EL (cell line): ENCODE data around the gene COL5A1.

Experiments used
- DNase-seq: peaks from one replicate; pipeline ENCODE4 v3.0.0-alpha.2; 2016

COL5A1 gene

GRCh38 chr9:134626571-134627416 lies 14.8 kb upstream of the COL5A1 start:
- DNase-seq = peak; percentile 92

DNA sequence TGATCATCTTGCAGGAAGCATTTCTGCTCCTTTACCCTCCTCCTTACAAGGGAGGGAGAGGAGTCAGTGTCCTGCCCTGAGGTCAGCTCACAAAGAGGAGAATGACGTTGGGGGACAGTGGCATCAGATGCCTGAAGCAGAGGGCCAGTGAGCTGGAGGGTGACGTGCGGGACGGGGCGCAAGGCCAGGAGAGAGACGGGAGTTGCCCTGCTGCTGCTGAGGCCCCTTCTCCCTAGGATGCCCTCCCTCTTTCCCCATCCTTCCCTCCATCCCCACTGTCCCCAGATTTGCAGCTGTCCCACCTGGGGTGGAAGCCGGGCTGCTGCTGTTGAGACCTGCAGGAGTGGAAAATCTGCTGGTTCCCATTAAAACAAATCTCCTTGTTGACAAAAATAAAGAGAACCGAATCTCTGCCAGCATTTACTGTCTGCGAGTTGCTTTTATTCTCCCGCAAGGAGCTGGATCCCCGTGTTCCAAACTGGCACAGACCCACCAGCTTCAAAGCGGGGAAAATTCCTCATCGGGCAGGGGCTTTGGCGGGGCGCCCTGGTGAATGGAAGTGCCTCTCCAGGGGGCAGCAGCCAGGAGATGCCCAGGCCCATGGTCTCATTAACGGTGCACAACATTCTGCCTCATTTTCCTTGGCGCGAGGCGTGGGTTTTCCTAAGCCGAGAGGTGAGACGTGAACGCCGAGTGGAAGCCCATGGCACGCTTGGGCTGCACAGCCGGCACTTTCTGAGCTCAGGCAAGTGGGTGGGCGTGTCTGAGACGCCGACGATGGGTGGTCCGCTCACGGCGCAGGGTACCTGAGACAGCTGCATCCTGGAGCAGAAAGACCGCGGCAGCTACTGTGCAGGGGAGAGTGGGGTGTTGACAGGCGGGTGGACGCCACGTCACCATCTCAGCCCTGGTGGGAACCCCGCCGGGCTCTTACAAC lies 13.9 kb upstream of the COL5A1 start:
- no peak for DNase-seq

DNA sequence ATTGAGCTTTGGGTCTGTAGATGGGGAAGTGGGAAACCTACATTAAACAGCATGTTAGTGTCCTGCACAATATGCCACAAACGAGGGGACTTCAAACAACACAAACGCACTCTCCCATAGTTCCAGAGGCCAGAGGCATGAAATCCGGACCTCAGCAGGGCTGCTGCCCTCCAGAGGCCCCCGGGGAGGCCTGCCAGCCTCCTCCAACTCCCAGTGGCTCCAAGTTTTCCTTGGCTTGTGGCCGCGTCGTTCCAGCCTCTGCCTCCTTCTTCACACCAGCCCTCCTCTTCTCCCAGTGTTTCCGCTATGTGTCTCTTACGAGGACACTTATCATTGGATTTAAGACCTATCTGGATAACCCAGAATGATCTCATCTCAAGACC lies 13.3 kb upstream of the COL5A1 start:
- DNase-seq = no peak

- no peak for DNase-seq
Measured at GRCh38 chr9:134629061-134629585, 12.5 kb upstream of the COL5A1 start.

- no peak for DNase-seq
Measured at GRCh38 chr9:134629586-134630392, 11.8 kb upstream of the COL5A1 start.

- DNase-seq = no peak
Measured at GRCh38 chr9:134630393-134630790, 11.2 kb upstream of the COL5A1 start.

GRCh38 chr9:134630861-134631260 lies 10.7 kb upstream of the COL5A1 start:
- DNase-seq = no peak

DNA sequence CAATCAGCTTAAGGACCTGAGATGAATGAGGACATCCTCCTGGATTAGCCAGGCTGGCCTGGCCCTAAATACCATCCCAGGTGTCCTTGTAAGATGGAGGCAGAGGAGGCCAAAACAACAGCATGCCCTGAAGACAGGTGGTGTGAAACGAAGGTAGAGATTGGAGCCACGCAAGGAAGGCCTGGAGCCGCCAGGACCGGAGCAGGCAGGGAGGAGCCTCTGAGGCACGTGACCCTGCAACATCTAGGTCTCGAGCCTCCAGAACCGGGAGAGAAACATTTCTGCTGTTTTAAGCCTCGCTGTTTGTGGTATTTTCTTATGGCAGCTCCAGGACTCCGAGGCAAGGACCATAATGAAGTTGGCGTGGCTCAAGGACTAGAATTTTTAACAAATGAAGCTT lies 9.7 kb upstream of the COL5A1 start:
- no peak for DNase-seq

DNA sequence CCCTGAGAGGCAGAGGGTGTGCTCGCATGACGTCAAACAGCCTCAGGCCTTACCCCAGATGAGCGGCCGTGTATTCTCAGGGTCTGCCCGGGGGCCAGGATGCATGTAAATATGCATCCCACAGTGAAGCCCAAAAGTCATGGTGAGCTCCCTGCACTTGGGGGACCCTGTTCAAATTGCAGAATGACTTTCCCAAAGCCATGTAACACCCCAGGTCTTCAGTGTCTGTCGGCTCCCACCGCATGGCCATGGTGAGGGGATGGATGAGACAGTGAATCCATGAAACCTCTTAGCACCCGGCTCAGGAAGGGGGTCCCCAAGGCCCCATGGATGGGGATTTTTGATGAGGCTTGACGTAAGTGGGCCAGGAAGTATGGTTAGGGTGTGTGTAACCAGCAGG lies 9.3 kb upstream of the COL5A1 start:
- no peak for DNase-seq

DNA sequence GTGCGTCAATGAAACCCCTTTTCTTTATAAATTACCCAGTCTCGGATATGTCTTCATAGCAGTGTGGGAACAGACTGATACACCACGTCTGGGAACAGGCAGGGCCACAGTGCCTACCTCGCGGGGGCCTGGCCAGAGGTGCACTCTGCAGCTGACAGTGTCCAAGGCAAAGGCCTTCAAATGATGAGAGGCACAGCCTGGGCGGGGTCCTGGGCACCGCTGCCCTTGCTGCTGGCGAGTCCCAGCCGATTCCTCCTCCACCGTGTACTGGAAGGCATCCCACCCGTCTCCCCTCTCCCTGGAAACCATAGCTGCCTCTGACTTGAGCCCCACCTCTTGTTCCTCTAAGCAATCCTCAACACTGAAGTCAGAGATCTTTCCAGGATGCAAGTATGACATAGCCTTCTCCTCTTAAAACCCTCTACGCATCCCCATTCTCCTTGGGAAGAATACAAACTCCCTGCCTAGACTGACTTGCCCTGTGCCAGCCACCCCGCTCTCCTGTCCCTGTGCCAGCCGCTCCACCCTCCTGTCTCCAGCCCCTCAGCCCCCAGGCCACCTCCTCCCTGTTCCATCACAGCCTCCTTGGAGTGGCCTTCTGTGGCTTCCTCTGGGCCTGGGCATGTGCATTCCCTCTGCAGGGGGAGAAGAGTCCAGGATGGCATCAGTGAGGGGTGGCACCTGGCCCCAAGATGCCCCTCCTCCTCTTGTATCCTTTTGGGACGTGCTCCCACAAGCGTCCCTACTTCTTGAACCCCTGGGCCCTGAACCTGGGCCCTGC lies 8.1 kb upstream of the COL5A1 start:
- DNase-seq = no peak

GRCh38 chr9:134634176-134634575 lies 7.4 kb upstream of the COL5A1 start:
- no peak for DNase-seq

DNA sequence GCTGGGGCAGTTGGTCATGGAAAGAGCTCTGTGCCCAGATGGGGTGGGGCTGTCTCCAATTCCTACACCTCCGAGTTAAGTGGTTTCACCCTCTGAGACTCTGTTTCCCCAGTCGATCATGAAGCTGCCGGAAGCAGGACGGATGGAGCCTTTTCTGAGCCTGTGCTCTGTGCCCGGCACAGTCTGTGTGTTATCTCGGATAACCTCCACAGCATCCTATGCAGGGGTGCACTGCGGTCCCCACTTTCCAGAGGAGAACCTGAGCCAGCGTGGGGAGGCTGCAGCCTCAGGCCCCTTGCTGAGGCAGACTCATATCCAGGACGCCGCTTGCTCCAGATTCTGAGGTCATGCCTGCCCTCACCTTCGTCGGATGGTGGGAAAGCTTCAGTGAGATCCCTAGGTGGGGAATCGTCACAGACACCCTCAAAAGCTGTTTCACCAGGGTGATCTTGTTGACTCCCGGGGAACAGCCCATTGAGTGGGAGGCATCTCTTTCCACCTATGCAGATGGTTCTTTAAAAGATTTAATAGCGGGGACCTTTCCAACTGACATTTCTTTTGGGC lies 6.9 kb upstream of the COL5A1 start:
- no peak for DNase-seq

DNA sequence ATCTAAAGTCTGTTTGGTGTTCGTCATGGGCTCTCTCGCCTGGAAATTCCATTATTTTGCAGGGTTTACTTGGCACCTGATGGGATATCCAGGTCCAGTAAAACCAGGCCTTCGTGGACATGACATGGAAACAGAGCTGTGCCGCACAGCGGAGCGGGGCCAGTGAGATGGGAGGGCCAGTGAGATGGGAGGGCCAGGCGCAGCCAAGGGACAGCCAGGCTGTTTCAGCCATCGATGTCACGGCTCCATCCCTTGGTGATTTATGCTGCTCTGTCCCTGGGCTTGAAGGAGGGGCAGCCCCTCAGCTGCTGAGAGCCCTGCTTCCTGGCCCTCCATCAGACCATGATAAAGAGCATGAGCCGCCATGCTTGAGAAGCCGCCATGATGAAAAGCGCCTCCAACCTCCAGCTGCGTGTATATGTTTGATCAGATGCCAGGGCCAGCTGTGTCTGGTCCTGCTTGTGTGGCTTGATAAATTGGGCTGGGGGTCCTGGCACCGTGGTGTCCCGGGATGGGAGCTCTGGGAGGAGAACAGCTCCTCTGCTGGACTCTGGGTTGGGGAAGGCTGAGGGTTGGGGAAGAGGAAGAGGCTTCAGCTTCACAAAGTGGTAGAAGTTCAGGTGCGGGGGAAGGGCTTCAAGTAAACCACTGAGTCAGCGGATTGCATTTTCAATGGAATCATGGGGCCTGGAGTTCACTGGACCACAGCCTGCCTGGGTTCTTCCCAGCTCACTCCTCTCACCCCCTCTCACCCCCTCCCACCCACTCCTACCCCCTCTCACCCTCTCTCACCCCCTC lies 6.1 kb upstream of the COL5A1 start:
- no peak for DNase-seq

GRCh38 chr9:134636149-134636507 lies 5.5 kb upstream of the COL5A1 start:
- DNase-seq = no peak

DNA sequence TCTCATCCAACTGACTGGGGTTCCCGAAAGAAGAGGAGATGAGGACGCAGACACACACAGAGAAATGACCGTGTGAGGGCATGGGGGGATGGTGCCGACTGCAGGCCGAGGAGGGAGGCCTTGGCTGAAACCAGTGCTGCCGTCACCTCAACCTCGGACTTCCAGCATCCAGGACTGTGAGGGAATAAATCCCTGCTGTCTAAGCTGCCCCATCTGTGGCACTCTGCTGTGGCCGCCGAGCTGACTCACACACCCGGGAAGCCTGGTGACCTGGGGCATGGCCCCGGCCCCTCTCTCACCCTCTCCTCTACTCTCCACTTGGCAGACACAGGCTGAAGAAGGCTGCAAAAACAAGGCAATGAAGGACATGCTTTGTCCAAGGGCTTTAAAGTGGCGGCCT lies 4.4 kb upstream of the COL5A1 start:
- DNase-seq = peak; percentile 28

DNA sequence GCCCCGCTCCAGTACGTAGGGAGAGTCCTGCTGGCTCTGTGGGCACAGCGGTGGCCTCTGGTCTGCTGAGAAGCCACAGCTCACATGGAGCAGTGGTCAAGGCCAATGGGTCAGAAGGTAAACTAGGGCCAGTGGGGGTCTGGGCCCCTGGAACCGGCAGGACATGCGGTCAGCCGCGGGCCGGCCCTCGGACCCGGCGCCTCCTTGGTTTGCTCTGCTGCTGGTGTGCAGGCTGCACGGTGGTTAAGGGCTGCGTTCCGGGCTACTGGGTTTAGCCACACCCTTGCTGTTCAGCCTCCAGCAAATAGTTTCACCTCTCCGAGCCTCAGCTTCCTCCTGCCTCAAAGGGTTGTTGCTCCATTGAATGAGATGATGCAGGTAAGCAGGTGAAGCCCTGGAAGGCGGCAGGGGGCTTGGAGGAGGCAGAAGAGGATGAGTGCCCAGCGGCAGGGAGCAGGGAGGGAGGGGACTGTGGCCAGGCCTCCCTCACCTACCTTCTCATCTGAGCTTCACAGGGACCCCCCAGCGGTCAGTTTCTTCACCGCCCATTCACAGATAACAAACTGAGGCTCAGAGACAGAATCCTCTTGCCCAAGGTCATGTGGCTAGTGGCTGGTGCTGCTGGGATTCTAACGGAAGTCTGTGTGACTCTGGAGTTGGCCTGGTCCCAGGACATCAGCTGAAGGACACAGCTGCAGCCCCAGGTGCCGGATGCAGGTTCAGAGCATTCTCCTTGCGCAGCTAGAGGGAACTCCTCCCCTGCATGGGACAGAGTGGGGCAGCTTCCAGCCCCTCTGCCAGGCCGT lies 3.7 kb upstream of the COL5A1 start:
- no peak for DNase-seq

- DNase-seq = no peak
Measured at GRCh38 chr9:134638502-134639090, 3.0 kb upstream of the COL5A1 start.

GRCh38 chr9:134639994-134640393 lies 1.6 kb upstream of the COL5A1 start:
- DNase-seq = no peak

- DNase-seq = no peak
Measured at GRCh38 chr9:134640506-134641172, 964 bp upstream of the COL5A1 start.
